GM13977 (cell line): Measurements from ENCODE around the gene PIRT.

Experiments used
- DNase-seq: peaks from one replicate; pipeline ENCODE4 v3.0.0; 2012; ENCODE audit warnings: low spot score
- in situ Hi-C: fragments of 300-500 bp; cut with MboI; formaldehyde crosslinking; loops from one replicate; pipeline ENCODE4 v1.12.0; 2022; ENCODE audit warnings: low sequenced_read_pairs, low pct_unique_long_range_greater_than_20kb, mixed read lengths, inconsistent platforms; ENCODE audit not compliant: unreplicated experiment
- TF ChIP-seq, protein P1 (sequence below): IDR thresholded peaks from 2 replicates; pipeline ENCODE4 v1.5.1; 2012; ENCODE audit warnings: mild to moderate bottlenecking, control low read depth; ENCODE audit not compliant: insufficient read depth; ENCODE audit errors: extremely low read depth, missing control alignments

PIRT gene

DNA sequence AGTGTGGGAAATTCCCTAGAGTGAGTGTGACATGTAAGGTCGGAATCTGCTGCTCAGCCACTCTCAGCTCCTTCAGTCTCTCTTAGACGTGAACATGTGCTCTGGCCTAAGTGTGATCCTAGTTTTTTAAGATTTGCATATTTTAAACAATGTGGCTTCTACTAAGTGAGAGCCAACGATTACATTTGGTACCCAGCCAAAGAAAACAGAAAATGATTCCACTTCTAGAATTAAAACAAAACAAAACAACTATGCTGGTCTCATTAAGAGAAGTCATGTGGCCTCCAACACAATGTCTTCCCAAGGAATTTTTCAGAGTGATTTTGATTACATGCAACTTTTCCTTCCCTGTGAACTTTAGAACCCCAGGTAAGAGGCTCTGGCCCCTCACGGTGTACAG lies 44.1 kb downstream of the PIRT start:
- in situ Hi-C loops: no loop called here
- DNase-seq: no peak
- TF ChIP-seq, protein P1, sequence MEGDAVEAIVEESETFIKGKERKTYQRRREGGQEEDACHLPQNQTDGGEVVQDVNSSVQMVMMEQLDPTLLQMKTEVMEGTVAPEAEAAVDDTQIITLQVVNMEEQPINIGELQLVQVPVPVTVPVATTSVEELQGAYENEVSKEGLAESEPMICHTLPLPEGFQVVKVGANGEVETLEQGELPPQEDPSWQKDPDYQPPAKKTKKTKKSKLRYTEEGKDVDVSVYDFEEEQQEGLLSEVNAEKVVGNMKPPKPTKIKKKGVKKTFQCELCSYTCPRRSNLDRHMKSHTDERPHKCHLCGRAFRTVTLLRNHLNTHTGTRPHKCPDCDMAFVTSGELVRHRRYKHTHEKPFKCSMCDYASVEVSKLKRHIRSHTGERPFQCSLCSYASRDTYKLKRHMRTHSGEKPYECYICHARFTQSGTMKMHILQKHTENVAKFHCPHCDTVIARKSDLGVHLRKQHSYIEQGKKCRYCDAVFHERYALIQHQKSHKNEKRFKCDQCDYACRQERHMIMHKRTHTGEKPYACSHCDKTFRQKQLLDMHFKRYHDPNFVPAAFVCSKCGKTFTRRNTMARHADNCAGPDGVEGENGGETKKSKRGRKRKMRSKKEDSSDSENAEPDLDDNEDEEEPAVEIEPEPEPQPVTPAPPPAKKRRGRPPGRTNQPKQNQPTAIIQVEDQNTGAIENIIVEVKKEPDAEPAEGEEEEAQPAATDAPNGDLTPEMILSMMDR: no peak

DNA sequence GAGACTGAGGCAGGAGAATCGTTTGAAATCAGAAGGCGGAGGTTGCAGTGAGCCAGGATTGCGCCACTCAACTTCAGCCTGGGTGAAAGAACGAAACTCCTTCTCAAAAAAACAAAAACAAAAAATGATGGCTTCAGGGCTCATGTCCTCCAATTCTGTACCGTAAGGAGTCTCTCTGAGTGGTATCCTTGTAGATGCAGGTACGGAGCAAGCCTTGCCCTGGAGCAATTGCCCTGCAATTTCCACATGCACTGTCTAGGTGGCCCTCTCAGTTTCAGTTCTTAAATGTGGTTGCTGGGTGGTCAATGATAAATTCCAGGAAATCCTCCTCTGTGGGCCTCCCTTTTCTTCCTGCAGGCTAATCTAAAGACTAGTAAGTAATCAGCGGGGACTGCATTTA lies 44.6 kb downstream of the PIRT start:
- DNase-seq: no peak
- in situ Hi-C loops: no loop called here
- TF ChIP-seq, protein P1: no peak

DNA sequence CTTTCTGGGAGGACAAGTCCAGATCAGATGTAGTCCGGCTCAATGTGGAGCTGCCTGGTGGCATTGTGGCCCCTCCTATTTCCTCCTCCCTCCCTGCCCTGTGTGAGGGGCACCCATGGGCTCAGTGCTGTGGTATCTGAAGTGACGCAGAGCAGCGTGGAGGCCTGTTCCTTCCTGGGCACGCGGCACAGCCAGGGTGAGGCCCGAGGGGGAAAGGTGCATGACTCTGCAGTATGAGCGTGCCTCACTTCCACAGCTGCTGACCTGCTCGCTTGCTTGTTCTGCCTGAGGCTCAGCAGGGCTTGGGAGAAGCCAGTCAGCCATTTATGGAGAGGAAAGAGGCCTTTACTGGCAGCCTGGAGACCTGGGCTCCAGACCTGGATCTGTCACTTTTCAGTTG lies 45.7 kb downstream of the PIRT start:
- TF ChIP-seq, protein P1: no peak
- in situ Hi-C loops: no loop called here
- DNase-seq: no peak

DNA sequence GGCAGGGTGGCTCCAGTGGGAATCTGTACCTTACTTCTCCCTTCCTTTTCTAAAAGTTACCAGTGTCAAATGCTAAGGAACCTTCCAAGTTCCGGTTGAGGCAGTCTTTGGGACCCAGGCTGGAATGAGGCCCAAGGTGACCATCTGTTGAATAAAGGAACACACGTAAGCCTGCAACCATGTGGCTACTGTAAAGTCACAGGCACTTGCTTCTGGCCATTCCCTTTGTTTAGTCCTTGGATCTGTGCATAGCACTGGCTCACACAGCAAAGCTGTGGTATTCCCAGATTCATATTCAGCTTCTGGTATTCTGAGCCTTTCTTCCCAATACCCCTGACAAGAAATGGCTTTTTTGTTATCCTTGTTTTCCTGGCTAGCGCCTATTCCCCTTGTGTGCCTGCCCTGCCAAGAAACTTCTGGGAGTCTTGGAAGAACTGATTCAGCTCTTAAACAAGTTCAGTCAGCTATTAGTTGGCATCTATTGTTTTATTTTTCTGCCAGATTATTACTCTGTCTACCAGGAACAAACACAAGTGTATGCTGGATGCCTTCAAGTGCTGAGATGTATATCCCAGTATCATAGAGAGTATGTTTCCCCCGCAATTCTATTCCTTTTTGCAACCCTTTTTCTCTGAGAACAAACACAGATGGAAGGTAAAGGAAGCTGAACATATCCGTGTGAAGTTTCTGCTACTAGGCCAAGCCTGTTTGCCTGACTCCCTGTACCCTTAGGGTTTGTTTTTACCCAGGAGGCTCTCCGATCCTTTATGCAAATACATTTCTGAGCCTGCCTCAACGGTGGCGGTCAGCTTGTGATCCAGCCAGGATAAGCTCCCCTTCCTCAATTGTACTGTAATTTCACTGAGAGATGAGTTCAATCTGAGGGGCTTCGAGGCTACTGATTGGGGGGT lies 47.1 kb downstream of the PIRT start:
- in situ Hi-C loops: no loop called here
- TF ChIP-seq, protein P1: no peak
- no peak for DNase-seq

DNA sequence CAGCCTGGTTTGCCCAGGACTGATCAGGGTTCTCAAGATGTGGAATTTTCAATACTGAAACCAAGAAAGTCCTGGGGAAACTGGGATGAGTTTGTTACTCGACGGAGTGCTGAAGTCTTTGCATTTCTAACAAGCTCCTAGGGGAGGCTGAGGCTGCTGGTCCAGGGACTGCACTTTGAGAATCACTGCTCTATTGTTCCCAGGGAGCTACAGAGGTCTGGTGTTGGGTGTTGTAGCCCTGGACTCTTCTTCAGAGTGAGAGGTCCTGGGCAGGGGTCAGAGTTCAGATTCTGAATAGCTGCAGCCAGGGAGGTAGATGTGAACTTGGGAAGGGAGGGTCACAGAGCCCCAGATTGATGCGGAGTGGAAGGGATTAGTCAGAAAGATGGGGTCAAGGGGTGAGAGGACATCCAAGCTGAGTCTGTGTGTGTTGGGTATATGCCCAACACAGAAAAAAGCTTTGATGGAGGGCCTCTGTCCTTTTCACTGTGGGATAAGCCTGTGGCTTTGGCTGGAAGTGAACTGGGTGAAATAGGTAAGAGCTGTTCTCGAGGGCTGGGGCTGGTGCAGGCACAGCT lies 48.1 kb downstream of the PIRT start:
- DNase-seq: no peak
- TF ChIP-seq, protein P1: no peak
- in situ Hi-C loops: no loop called here

- no peak for DNase-seq
- TF ChIP-seq, protein P1: no peak
- in situ Hi-C loops: no loop called here
Measured at GRCh38 chr17:10787306-10788045, 50.4 kb downstream of the PIRT start.
